CD1c-positive myeloid dendritic cell (primary cell): Measurements from ENCODE around the gene HOXC6.

Experiments used
- DNase-seq: peaks from one replicate; pipeline ENCODE4 v3.0.0-alpha.2; 2016; ENCODE audit errors: extremely low spot score

Gene HOXC6

GRCh38 chr12:54028314-54029201 lies at the start of gene HOXC6:
HOXC6 (plus strand) TSS chr12:54028440; CDS start chr12:54028522, 82 bp downstream.
- DNase-seq: no peak

GRCh38 chr12:53978477-53979356 lies 49.5 kb upstream of the HOXC6 start:
- no peak for DNase-seq

- no peak for DNase-seq
These were observed 48.0 kb upstream of the HOXC6 start for GRCh38 chr12:53980104-53980801.

- no peak for DNase-seq
These were observed 47.3 kb upstream of the HOXC6 start for GRCh38 chr12:53980802-53981496.

- DNase-seq: no peak
These were observed 46.3 kb upstream of the HOXC6 start for GRCh38 chr12:53981634-53982565.

- no peak for DNase-seq
These were observed 45.3 kb upstream of the HOXC6 start for GRCh38 chr12:53982648-53983567.

- no peak for DNase-seq
These were observed 44.7 kb upstream of the HOXC6 start for GRCh38 chr12:53983568-53983949.

GRCh38 chr12:53983950-53984572 lies 44.2 kb upstream of the HOXC6 start:
- no peak for DNase-seq

- DNase-seq: peak; percentile 78
These were observed 43.1 kb upstream of the HOXC6 start, which contains the start of gene HOXC10 for GRCh38 chr12:53984901-53985691. HOXC10 (plus strand) TSS chr12:53985146; CDS start chr12:53985260, 114 bp downstream.

- DNase-seq: no peak
These were observed 42.6 kb upstream of the HOXC6 start for GRCh38 chr12:53985692-53985993.

- no peak for DNase-seq
These were observed 42.1 kb upstream of the HOXC6 start for GRCh38 chr12:53985994-53986685.

- no peak for DNase-seq
These were observed 41.4 kb upstream of the HOXC6 start for GRCh38 chr12:53986686-53987483.

- DNase-seq: no peak
These were observed 40.4 kb upstream of the HOXC6 start for GRCh38 chr12:53987787-53988230.

- no peak for DNase-seq
These were observed 39.6 kb upstream of the HOXC6 start for GRCh38 chr12:53988541-53989226.

- DNase-seq: peak; percentile 38
These were observed 38.8 kb upstream of the HOXC6 start for GRCh38 chr12:53989227-53990113.
